KOPT-K1 (cell line): Measurements from ENCODE around the gene RNU1-3.
"Not testable (repeated sequence)": the region's sequence is repeated elsewhere in the genome, so short reads cannot be mapped to it uniquely, and the experiment has no call there.

Experiments used
- H3K27ac ChIP-seq: fragments of 200-600 bp; sonication (generic); 2 replicates; pipeline ENCODE4 v1.5.1; 2016; ENCODE audit warnings: antibody characterized with exemption, mild to moderate bottlenecking, low read depth, low read length; ENCODE audit not compliant: poor library complexity, severe bottlenecking
- H3K36me3 ChIP-seq: fragments of 200-600 bp; sonication (generic); 2 replicates; pipeline ENCODE4 v1.5.1; 2017; ENCODE audit warnings: antibody characterized with exemption, mild to moderate bottlenecking, low read length, moderate library complexity; ENCODE audit not compliant: insufficient read depth
- H3K9me3 ChIP-seq: fragments of 200-600 bp; sonication (generic); 2 replicates; pipeline ENCODE4 v1.5.1; 2017; ENCODE audit warnings: antibody characterized with exemption, low read length, mild to moderate bottlenecking; ENCODE audit not compliant: insufficient read depth, poor library complexity, severe bottlenecking

Gene RNU1-3

DNA sequence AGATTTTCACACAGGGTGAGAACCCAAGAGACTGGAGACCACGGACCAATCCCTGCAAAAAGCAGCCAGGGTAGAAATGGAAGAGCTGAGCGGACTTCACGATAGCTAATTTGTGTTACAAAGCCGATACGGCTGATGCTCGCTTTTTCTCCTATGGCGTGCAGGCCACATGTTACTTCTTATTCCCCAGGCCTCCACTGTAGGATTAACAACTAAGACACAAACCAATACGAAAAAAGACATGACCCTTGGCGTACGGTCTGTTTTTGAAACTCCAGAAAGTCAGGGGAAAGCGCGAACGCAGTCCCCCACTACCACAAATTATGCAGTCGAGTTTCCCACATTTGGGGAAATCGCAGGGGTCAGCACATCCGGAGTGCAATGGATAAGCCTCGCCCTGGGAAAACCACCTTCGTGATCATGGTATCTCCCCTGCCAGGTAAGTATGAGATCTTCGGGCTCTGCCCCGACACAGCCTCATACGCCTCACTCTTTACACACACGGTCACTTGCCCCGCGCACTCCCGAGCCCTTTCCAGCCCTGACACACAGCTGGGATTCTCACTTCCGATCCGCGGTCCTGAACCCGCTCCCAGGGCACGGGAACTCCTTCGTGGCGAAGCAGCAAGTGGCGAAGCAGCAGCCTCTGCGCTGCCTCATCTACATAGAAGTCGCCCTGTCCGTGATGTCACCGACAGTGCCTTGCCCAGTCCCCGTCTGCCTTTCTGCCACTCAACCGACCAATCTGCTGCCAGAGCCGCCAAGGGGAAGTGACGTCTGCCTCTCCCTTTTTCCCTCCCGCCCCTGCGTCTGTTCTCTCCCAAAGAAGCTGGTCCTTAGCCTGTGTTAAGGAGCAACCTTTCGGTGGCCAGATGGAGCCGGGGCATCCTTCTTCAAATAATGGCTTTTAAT lies at the start of gene RNU1-3:
Gene RNU1-3, minus strand, starts transcription at position 447 of the 912 bp plus-strand sequence.
- not testable (repeated sequence) for H3K9me3 ChIP-seq, H3K27ac ChIP-seq, H3K36me3 ChIP-seq

DNA sequence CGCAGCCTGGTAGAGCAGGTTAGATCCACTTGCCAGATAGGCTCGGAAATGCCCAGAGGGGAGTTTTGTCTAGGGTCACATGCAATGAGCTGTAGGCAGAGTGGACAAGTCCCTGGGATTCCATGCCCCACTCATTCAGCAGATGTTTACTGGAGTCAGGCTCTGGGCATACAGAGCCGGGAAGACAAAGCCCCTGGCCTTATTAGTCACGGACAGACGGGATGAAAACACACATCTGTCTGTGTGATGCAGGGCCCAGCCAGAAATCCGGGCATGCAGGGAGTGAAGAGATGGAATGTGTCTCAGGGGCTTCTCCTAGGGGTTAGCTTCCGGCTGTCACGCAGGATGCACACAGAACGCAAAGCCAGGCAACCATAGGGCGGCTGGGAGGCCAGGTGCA lies 46.7 kb upstream of the RNU1-3 start:
- H3K27ac ChIP-seq, H3K36me3 ChIP-seq, H3K9me3 ChIP-seq: not testable (repeated sequence)

DNA sequence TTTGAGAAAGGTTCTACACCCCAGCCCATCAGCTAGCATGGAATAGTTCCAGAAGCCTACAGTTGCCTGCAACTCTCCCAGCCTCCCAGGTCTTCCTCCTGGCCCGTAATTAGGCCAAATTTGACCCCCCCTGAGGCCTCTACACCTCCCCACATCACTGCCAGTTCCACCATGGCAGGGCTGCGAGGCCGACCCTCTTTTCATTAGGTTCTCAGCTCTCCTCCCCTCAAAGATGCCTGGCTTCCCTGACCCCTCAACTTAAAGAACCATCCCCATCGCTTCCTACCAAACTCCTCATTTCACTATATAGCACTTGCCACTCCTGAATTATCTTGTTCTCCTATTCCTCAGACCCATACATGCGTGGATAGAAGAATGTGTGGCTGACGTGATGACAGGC lies 46.2 kb upstream of the RNU1-3 start:
- not testable (repeated sequence) for H3K36me3 ChIP-seq, H3K9me3 ChIP-seq, H3K27ac ChIP-seq

DNA sequence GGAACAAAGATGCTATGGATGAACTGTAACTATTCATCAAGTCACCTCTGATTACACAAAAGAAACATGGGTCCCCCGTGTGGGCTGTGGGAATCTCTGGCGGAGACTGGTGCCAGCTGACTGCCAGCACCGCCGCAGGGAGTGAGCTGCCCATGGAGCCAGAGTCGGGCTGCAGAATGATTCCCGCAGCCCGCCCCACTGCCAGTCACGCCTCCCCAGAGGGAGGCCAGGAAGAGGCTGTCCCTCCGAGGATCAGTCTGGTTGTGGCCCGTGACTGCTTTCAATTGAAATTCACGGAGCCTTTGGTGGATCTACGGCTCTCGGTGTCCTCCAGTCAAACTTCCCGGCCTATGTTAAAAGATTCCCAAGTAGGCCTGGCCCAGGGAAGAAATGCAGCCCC lies 45.8 kb upstream of the RNU1-3 start:
- not testable (repeated sequence) for H3K9me3 ChIP-seq, H3K36me3 ChIP-seq, H3K27ac ChIP-seq

DNA sequence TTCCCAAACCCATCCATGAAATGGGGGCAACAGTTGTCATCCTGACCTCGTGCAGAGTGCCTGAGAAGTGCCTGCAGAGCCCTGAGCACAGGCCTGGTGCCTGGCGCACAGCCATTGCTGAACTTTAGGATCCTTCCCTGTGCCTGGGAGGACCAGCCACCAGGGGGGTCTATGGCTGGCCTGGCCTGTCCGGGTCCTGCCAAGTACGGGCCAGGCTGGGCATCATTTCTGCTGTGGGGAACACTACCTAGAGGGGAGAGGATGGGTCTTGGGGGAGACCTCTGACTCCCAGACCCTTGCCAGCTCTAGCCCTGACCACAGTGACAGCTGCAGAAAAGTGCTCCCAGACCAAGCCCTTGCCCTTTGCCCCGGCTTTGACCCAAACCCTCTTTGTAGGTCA lies 45.4 kb upstream of the RNU1-3 start:
- H3K9me3 ChIP-seq, H3K27ac ChIP-seq, H3K36me3 ChIP-seq: not testable (repeated sequence)

DNA sequence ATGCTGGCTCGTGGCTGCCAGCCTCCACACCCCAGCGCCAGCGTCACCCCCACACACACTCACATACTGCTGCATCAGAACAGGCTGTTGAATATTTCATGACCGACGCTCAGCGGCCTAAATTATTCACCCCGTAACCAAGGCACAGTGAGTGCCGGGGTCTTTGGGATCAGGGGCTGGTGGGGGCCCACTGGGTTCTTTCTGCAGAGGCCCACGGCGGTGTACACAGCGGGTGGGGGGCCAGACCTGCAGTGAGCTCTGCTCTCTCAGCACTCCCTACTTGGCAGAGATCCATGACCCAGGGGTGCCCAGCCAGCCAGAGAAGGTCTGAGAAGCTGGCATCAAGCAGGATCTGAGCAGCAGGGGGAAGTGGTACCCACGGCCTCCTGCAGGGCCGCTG lies 43.9 kb upstream of the RNU1-3 start:
- H3K27ac ChIP-seq, H3K9me3 ChIP-seq, H3K36me3 ChIP-seq: not testable (repeated sequence)

DNA sequence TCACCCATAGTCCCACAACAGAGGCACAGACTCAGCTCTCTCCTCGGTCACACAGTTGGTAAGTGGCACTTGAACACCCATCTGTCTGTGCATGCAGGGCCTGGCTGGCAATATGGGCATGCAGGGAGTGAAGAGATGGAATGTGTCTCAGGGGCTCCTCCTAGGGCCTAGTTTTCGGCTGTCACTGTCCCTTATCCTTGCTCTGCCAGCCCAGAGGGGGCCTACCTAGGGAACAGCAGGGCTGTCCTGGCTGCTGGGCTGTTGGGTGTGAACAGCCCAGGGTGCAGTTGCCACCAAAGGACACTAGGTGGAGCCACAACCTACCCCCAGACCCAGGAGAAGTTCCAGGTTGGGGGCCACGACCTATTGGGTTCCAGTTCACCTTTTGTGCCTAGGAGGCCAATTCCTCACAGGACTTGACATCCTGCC lies 42.9 kb upstream of the RNU1-3 start:
- H3K9me3 ChIP-seq, H3K36me3 ChIP-seq, H3K27ac ChIP-seq: not testable (repeated sequence)

DNA sequence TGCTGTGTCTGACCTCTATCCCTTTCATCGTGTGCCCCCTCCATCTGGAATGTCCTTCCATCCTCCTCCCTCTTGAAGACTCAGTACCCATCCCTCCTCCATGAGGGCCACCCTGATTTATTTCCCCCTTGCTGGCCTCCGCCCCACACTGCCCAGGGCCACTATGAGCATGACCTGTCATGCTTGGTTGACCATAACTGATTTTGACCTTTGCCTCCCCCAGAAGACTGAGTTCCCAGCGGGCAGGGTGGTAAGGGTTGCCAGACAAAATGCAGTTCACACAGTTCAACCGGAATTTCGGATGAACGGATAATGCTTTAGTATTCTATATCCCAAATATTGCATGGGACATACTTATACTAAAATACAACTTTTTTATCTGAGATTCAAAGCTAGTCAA lies 42.0 kb upstream of the RNU1-3 start:
- H3K27ac ChIP-seq, H3K9me3 ChIP-seq: not testable (repeated sequence)

DNA sequence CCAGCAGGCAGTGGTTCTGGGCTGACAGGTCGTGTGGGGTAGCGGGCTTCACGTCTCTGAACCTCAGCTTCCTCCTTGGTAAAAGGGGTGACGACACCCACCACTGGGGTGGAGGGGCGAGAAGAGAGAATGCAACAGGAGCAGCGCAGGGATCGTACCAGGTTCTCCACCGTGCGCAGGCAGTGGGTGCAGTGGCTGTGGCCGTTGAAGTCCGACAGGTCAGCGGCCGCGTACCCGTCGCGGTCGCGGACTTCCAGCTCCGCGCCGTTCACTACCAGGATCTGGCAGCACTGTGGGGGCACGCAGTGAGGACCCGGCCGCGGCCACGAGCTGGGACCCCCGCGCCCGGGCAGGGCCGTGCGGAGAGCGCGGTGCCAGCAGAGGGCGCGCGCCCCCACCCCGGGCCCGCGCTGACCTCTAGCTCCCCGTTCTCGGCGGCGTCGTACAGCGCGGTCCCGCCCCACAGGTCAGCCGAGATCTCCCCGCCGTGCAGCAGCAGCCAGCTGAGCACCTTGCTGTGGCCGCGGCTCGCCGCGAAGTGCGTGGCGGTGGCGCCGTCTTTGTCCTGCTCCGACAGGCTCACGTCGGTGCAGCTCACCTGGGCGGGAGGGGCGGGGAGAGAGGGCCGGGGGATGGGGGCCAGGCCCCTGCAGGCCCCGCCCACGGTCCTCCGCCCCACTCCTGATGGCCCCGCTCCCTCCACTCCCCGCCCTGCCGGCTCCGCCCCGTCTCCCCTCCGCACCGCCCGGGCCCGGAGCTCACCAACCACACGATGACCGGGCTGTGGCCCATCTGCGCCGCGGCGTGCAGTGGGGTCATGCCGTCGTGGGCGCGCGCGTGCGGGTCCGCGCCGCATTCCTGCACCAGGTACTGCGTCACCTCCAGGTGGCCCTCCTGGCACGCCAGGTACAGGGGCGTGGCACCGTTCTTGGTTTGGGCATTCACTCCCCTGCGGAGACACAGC lies 40.7 kb upstream of the RNU1-3 start:
- not testable (repeated sequence) for H3K27ac ChIP-seq

More for the DNA sequence above, 42.0 kb upstream of the RNU1-3 start:
- not testable (repeated sequence) for H3K36me3 ChIP-seq

DNA sequence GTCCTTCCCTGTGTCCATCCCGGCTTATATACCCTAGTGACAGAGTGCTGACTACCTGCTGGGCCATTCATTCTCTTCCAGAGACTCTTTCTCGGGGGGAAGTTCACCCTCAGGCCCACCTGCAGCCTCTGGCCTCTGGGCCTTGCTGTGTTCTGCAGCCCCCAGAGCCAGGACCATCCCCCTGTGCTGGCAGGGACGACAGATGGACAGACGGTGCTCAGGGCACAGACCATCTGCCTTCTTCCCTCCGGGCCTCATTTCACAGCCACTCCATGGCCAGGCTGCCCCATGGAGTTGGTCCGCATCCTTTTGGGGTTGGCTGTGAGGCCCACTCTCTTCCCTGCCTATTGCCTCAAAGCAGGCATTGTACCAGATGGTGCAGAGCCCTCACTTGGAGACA lies 39.6 kb upstream of the RNU1-3 start:
- not testable (repeated sequence) for H3K36me3 ChIP-seq, H3K27ac ChIP-seq, H3K9me3 ChIP-seq

More for the DNA sequence above, 40.7 kb upstream of the RNU1-3 start:
- H3K9me3 ChIP-seq, H3K36me3 ChIP-seq: not testable (repeated sequence)

DNA sequence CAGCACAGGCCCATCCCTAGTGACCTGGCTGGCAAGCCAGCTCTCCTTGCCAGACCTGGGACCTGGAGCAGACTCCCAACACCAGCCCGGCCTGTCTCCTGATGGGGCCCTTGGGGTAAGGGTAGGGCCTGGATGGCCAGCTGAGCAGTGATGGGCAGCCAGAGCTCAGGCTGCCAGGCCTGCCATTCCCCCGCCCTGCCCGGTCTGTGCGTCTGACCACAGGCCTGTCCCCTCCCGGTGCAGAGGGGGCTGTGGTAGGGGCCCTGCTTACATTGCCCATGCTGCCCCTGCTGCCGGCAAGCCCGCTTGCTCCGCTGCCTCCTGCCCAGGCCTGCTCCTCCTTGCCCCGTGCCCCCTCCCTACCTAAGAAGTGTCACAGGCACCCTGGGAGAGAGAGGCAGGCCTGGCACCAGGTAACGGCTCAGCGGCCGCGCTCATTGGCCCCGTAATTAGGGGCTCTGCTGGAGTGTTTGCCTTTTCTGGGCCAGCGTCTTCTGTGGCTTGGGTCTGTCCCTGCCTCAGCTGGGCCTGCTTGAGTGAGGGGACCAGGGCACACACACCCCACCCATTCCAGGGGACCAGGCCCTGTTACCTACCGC lies 37.9 kb upstream of the RNU1-3 start:
- H3K36me3 ChIP-seq, H3K9me3 ChIP-seq, H3K27ac ChIP-seq: not testable (repeated sequence)

DNA sequence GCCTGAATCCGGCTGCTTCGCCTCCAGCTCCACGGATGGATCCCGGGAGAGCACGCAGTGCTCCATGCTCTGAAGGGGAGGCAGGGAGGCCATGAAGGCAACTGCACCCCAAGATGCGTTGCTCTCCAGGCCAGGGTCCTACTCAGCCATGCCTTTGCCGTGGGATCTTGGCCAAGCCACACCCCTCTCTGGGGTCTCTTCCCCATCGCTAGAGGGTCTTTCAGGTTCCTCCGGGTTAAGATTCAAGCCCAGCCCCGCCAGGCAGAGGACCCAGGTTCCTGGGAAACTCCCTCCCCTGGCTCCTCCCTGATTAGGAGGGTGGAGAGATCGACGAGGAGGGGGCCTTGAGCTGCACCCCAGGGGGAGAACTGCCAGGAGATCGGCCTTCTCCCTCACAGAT lies 37.3 kb upstream of the RNU1-3 start:
- not testable (repeated sequence) for H3K27ac ChIP-seq, H3K36me3 ChIP-seq, H3K9me3 ChIP-seq

DNA sequence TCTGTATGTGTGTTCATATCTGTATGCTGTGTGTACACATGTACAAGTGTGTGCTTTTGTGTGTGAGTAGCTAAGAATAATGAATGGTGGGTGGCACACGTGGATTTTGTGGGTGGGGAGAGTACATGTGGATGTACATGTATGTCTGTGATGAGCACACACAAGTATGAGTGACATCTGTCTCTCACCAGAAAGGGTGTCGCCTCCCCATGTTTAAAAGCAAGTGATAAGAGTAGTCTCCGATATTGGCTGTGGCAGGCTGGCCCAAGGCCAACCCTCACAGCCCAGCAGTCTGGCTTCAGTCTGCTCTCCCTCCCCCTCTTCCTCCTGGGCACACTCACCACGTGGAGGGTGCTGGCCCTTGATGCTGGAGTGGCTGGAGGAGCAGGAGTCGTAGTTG lies 36.9 kb upstream of the RNU1-3 start:
- not testable (repeated sequence) for H3K36me3 ChIP-seq, H3K27ac ChIP-seq, H3K9me3 ChIP-seq

DNA sequence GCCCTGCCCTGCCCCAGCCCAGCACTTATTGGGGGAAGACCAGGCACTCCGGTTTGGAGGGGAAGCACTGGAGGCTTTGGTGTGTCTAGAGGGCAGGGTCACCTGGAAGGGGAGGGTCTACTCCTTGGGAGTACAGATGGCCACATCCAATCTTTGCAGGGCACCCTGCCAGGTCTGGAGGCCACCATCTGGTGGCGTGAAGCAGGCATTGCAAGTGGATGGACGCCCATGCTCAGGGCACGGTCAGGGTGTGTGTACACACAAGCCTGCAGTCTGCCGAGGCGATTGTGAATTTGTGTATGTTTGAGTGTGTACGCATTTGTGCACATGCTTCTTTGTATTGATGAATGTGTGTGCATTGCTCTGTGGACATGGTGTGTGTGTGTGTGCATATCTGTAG lies 36.4 kb upstream of the RNU1-3 start:
- H3K27ac ChIP-seq, H3K36me3 ChIP-seq, H3K9me3 ChIP-seq: not testable (repeated sequence)

DNA sequence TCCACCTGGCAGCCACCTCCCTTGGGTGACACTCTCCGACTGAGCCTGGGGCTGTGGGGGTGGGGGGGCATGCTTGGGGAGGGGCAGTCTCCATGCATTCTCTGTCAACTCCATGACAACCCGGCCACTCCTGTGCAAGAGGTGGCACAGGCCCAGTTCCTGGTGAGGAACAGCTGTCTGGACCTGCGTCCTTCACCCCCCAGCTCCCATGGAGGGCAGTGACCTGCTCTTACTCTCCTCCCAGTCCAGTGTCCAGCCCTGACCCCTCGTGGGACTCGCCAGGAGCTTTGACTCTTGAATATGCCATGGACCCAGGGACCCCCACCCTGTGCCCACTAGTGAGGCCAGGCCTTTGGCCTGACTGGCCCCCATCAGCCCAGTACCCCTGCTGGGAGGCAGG lies 35.5 kb upstream of the RNU1-3 start:
- H3K27ac ChIP-seq, H3K9me3 ChIP-seq, H3K36me3 ChIP-seq: not testable (repeated sequence)
